HepG2 (cell line): ENCODE measurements around the gene ISCA2. TPM values are rescaled to one million over a fixed set of nuclear protein-coding genes. Genes with fewer than 3 reads are reported as not detected.

Experiments used
- EZH2 ChIP-seq: conservative IDR thresholded peaks from 2 replicates; pipeline ENCODE4 v1.6.1; 2012; ENCODE audit warnings: mild to moderate bottlenecking, low read depth, low read length, moderate library complexity
- NPAS2 ChIP-seq: sonication (generic); formaldehyde crosslinking; IDR thresholded peaks from 2 replicates; pipeline ENCODE4 v1.8.0; 2022; ENCODE audit warnings: mild to moderate bottlenecking, missing genetic modification reagents, borderline replicate concordance
- PBX3 ChIP-seq: sonication (generic); formaldehyde crosslinking; IDR thresholded peaks from 2 replicates; pipeline ENCODE4 v1.8.1; 2023; ENCODE audit warnings: missing genetic modification reagents, inconsistent platforms, borderline replicate concordance
- POGK ChIP-seq: sonication (generic); formaldehyde crosslinking; conservative IDR thresholded peaks from 2 replicates; pipeline ENCODE4 v1.8.0; 2022; ENCODE audit warnings: mild to moderate bottlenecking, moderate library complexity, missing genetic modification reagents
- PREB ChIP-seq: sonication (generic); formaldehyde crosslinking; IDR thresholded peaks from 2 replicates; pipeline ENCODE4 v1.4.0; 2020; ENCODE audit warnings: missing genetic modification reagents
- TFDP1 ChIP-seq: IDR thresholded peaks from 2 replicates; pipeline ENCODE4 v1.6.1; 2016; ENCODE audit warnings: missing compliant biosample characterization, missing genetic modification reagents, borderline replicate concordance
- THRA ChIP-seq: sonication (generic); formaldehyde crosslinking; IDR thresholded peaks from 2 replicates; pipeline ENCODE4 v1.4.0; 2020; ENCODE audit warnings: missing genetic modification reagents, borderline replicate concordance
- U2AF2 ChIP-seq: fragments of 200-400 bp; formaldehyde crosslinking; IDR thresholded peaks from 2 replicates; pipeline ENCODE4 v1.6.1; 2017; ENCODE audit warnings: low read depth, mild to moderate bottlenecking, low read length
- ZEB1 ChIP-seq: IDR thresholded peaks from 2 replicates; pipeline ENCODE4 v1.6.1; 2012; ENCODE audit warnings: mild to moderate bottlenecking, low read depth, inconsistent platforms; ENCODE audit not compliant: insufficient replicate concordance
- ZNF510 ChIP-seq: sonication (generic); formaldehyde crosslinking; IDR thresholded peaks from 2 replicates; pipeline ENCODE4 v1.4.0; 2020; ENCODE audit warnings: low read depth, mild to moderate bottlenecking, missing genetic modification reagents
- ZNF850 ChIP-seq: sonication (generic); formaldehyde crosslinking; conservative IDR thresholded peaks from 2 replicates; pipeline ENCODE4 v1.9.0; 2021; ENCODE audit warnings: mild to moderate bottlenecking, missing genetic modification reagents
- polyA plus RNA-seq, 8 experiments: library from polyadenylated mRNA; depleted of rRNA in 3 of 8; stranded (reverse) in 7 of 8; unstranded in 1 of 8; fragments of >200 nt; fragmentation: Illumina TruSeq in 4 of 8; extraction: Trizol in 4 of 8; gene quantifications; 2 replicates each; pipeline versions ENCODE4 v1.2.1 to v1.2.3, GENCODE V29; 2011 to 2016; ENCODE audit warnings: low read depth in 4 of 8, missing spikeins in 1 of 8, mixed read lengths in 1 of 8; ENCODE audit not compliant: insufficient read depth in 1 of 8
- total RNA-seq, 5 experiments: library from RNA; depleted of rRNA; stranded (reverse); fragments of >200 nt; fragmentation: Illumina TruSeq; extraction: Trizol; gene quantifications; 2 replicates each; pipeline ENCODE4 v1.2.3, GENCODE V29; 2016; ENCODE audit warnings: low read depth in 1 of 5
- TF ChIP-seq, protein P1 (sequence below): sonication (generic); formaldehyde crosslinking; IDR thresholded peaks from 2 replicates; pipeline ENCODE4 v1.4.0; 2020; ENCODE audit warnings: mild to moderate bottlenecking, missing genetic modification reagents

Gene ISCA2
- total and polyA plus RNA-seq, 2 of the 13 experiments (the other 11 are each of a cell fraction or from before 2014, with no cell fraction given), result 32.1 to 43.4 TPM

- TF ChIP-seq POGK (CRISPR knock-in tag) (no peak), TFDP1 (CRISPR knock-in tag) (no peak), ZEB1 (no peak), ZNF850 (CRISPR knock-in tag) (no peak), ZNF510 (CRISPR knock-in tag) (no peak), PREB (CRISPR knock-in tag) (no peak), U2AF2 (peak; percentile 25), NPAS2 (no peak), THRA (no peak), EZH2 (no peak), PBX3 (CRISPR knock-in tag) (no peak)
- TF ChIP-seq, protein P1, sequence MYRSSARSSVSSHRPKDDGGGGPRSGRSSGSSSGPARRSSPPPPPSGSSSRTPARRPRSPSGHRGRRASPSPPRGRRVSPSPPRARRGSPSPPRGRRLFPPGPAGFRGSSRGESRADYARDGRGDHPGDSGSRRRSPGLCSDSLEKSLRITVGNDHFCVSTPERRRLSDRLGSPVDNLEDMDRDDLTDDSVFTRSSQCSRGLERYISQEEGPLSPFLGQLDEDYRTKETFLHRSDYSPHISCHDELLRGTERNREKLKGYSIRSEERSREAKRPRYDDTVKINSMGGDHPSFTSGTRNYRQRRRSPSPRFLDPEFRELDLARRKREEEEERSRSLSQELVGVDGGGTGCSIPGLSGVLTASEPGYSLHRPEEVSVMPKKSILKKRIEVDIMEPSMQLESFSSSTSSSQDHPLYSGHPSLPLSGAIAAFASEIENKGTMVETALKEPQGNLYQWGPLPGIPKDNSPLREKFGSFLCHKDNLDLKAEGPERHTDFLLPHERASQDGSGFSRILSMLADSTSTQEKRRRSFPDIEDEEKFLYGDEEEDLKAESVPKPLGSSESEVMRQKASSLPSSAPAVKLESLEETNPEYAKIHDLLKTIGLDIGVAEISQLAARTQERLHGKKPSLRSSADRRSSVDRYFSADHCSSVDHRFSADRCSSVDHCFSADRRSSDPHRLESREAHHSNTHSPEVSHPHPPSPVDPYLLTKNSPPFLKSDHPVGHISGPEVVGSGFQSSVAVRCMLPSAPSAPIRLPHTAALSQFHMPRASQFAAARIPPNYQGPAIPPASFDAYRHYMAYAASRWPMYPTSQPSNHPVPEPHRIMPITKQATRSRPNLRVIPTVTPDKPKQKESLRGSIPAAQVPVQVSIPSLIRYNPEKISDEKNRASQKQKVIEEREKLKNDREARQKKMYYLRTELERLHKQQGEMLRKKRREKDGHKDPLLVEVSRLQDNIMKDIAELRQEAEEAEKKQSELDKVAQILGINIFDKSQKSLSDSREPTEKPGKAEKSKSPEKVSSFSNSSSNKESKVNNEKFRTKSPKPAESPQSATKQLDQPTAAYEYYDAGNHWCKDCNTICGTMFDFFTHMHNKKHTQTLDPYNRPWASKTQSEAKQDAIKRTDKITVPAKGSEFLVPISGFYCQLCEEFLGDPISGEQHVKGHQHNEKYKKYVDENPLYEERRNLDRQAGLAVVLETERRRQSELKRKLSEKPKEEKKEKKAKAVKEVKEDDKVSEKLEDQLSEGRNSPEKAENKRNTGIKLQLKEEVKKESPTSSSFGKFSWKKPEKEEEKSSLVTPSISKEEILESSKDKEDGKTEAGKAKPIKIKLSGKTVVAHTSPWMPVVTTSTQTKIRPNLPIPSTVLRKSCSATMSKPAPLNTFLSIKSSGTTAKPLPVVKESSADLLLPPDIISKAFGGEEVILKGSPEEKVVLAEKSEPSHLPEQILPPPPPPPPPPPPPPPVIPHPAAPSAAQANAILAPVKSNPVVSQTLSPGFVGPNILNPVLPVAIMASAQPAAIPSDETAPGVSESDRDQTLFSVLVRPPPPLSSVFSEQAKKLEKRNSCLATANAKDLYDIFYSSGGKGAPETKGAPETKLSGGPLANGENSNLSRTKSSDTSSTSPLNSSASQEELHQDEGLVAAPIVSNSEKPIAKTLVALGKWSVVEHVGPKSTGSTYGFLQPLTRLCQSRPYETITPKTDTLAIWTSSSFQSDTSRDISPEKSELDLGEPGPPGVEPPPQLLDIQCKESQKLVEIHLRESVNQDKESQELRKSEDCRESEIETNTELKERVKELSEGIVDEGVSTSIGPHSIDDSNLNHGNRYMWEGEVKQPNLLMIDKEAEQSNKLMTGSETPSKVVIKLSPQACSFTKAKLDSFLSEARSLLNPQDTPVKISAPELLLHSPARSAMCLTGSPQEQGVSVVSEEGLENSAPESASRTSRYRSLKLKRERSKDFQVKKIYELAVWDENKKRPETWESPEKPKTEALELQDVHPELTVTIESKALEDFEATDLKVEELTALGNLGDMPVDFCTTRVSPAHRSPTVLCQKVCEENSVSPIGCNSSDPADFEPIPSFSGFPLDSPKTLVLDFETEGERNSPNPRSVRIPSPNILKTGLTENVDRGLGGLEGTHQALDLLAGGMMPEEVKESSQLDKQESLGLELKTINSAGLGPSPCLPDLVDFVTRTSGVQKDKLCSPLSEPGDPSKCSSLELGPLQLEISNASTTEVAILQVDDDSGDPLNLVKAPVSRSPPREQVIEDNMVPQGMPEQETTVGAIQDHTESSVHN, result no peak
These were observed 706 bp upstream of the ISCA2 start, which contains the start of gene NPC2 (continued) for GRCh38 chr14:74492776-74493342.
